Mesendoderm (in vitro differentiated cells): Measurements from ENCODE around the gene ARAP1.
A peak's percentile ranks its signal among the peaks of the same experiment; 100 is the strongest.

Source experiments
- DNase-seq: peaks from one replicate; pipeline ENCODE4 v3.0.0; 2013
- H2AK5ac ChIP-seq: 2 replicates; pipeline ENCODE4 v1.6.1; 2013; ENCODE audit warnings: low read length, inconsistent platforms
- H2BK120ac ChIP-seq: 2 replicates; pipeline ENCODE4 v1.6.1; 2013; ENCODE audit warnings: low read depth, mild to moderate bottlenecking, low read length, moderate library complexity, mixed read lengths
- H2BK15ac ChIP-seq: replicated peaks from 2 replicates; pipeline ENCODE4 v1.6.1; 2013; ENCODE audit warnings: low read depth, mild to moderate bottlenecking, moderate library complexity
- H2BK5ac ChIP-seq: 2 replicates; pipeline ENCODE4 v1.6.1; 2013; ENCODE audit warnings: low read length, inconsistent platforms
- H3K18ac ChIP-seq: 2 replicates; pipeline ENCODE4 v1.6.1; 2013; ENCODE audit warnings: mild to moderate bottlenecking, low read length, mixed read lengths
- H3K23ac ChIP-seq: one replicate; pipeline ENCODE4 v1.6.1; 2013; ENCODE audit warnings: low read length
- H3K27ac ChIP-seq: 2 replicates; pipeline ENCODE4 v1.5.1; 2013; ENCODE audit warnings: low read depth, mild to moderate bottlenecking, inconsistent platforms, low read length, moderate library complexity
- H3K27me3 ChIP-seq: 2 replicates; pipeline ENCODE4 v1.6.1; 2013; ENCODE audit warnings: low read length, control low read depth, mild to moderate bottlenecking, inconsistent platforms; ENCODE audit not compliant: insufficient read depth, poor library complexity
- H3K36me3 ChIP-seq: 2 replicates; pipeline ENCODE4 v1.6.1; 2013; ENCODE audit warnings: low read length, inconsistent platforms; ENCODE audit not compliant: control insufficient read depth, insufficient read depth
- H3K4ac ChIP-seq: one replicate; pipeline ENCODE4 v1.6.1; 2013; ENCODE audit warnings: low read depth, mild to moderate bottlenecking, low read length, moderate library complexity
- H3K4me1 ChIP-seq: 2 replicates; pipeline ENCODE4 v1.6.1; 2013; ENCODE audit warnings: low read depth, low read length, inconsistent platforms; ENCODE audit not compliant: control insufficient read depth
- H3K4me2 ChIP-seq: 2 replicates; pipeline ENCODE4 v1.6.1; 2013; ENCODE audit warnings: low read length
- H3K4me3 ChIP-seq: 2 replicates; pipeline ENCODE4 v1.5.1; 2013; ENCODE audit warnings: mild to moderate bottlenecking, low read length
- H3K56ac ChIP-seq: one replicate; pipeline ENCODE4 v1.6.1; 2013; ENCODE audit warnings: low read length
- H3K79me1 ChIP-seq: 2 replicates; pipeline ENCODE4 v1.6.1; 2013; ENCODE audit warnings: low read length, inconsistent platforms
- H3K79me2 ChIP-seq: 2 replicates; pipeline ENCODE4 v1.6.1; 2013; ENCODE audit warnings: mild to moderate bottlenecking, low read length; ENCODE audit not compliant: control insufficient read depth, insufficient read depth
- H3K9ac ChIP-seq: 2 replicates; pipeline ENCODE4 v1.6.1; 2013; ENCODE audit warnings: low read length, inconsistent platforms
- H4K5ac ChIP-seq: one replicate; pipeline ENCODE4 v1.6.1; 2013; ENCODE audit warnings: low read length
- H4K8ac ChIP-seq: one replicate; pipeline ENCODE4 v1.6.1; 2013; ENCODE audit warnings: low read depth, mild to moderate bottlenecking, control low read depth, low read length, moderate library complexity
- WGBS: extraction: QIAGEN DNeasy Blood & Tissue Kit; methylation state at CpG from one replicate; pipeline ENCODE4 v1.1.7; 2013; ENCODE audit warnings: low lambda C conversion rate, missing lambda C conversion rate; ENCODE audit not compliant: insufficient coverage; ENCODE audit errors: extremely low coverage; 5-methylcytosine and 5-hydroxymethylcytosine counted together

Gene ARAP1

GRCh38 chr11:72665911-72666472 lies 86.2 kb downstream of the ARAP1 start:
- Histone ChIP-seq H3K4me1 (peaks cover 16% of the 10 kb centered on the region), H2BK120ac (no peak overlapping the region), H3K79me2 (no peaks in the 10 kb centered on the region), H3K56ac (no peak overlapping the region), H3K23ac (no peak overlapping the region), H3K4me2 (no peak overlapping the region), H3K9ac (no peak overlapping the region), H4K8ac (no peak overlapping the region), H4K5ac (no peak overlapping the region), H3K4me3 (no peak overlapping the region), H2BK5ac (no peak overlapping the region), H3K27ac (no peak overlapping the region), H2BK15ac (no peak overlapping the region), H3K79me1 (no peaks in the 10 kb centered on the region), H3K18ac (no peak overlapping the region), H3K27me3 (no peaks in the 10 kb centered on the region), H3K36me3 (no peaks in the 10 kb centered on the region), H3K4ac (no peak overlapping the region), H2AK5ac (no peak overlapping the region)
- DNase-seq: peak; percentile 83
- WGBS: no CpG with 5 or more reads among the region's 6 CpGs

GRCh38 chr11:72662036-72662435 lies 90.2 kb downstream of the ARAP1 start:
- Histone ChIP-seq H3K36me3 (no peaks in the 10 kb centered on the region), H3K18ac (no peak overlapping the region), H2AK5ac (no peak overlapping the region), H3K79me1 (no peaks in the 10 kb centered on the region), H2BK120ac (no peak overlapping the region), H3K27me3 (no peaks in the 10 kb centered on the region), H3K56ac (no peak overlapping the region), H3K4me2 (no peak overlapping the region), H2BK15ac (no peak overlapping the region), H3K4me3 (no peak overlapping the region), H3K4me1 (peaks cover 13% of the 10 kb centered on the region), H3K79me2 (no peaks in the 10 kb centered on the region), H3K27ac (no peak overlapping the region), H4K5ac (no peak overlapping the region), H3K9ac (no peak overlapping the region), H4K8ac (no peak overlapping the region), H2BK5ac (no peak overlapping the region), H3K4ac (no peak overlapping the region), H3K23ac (no peak overlapping the region)
- WGBS: no CpG with 5 or more reads among the region's 5 CpGs
- peak; percentile 60 for DNase-seq

GRCh38 chr11:72661486-72661885 lies 90.7 kb downstream of the ARAP1 start:
- H2BK5ac ChIP-seq: no peak overlapping the region
- no peak overlapping the region for H4K5ac ChIP-seq
- H4K8ac ChIP-seq: no peak overlapping the region
- H3K18ac ChIP-seq: no peak overlapping the region
- no peak overlapping the region for H2AK5ac ChIP-seq
- H3K27ac ChIP-seq: no peak overlapping the region
- H3K4ac ChIP-seq: no peak overlapping the region
- no peak overlapping the region for H3K4me2 ChIP-seq
- no peaks in the 10 kb centered on the region for H3K27me3 ChIP-seq
- H3K23ac ChIP-seq: no peak overlapping the region
- H3K79me1 ChIP-seq: no peaks in the 10 kb centered on the region
- H2BK15ac ChIP-seq: no peak overlapping the region
- no peak overlapping the region for H3K56ac ChIP-seq
- no peak overlapping the region for H3K9ac ChIP-seq
- no peaks in the 10 kb centered on the region for H3K36me3 ChIP-seq
- H2BK120ac ChIP-seq: no peak overlapping the region
- no peak overlapping the region for H3K4me3 ChIP-seq
- peaks cover 13% of the 10 kb centered on the region for H3K4me1 ChIP-seq
- no peak for DNase-seq
- no peaks in the 10 kb centered on the region for H3K79me2 ChIP-seq
- WGBS: no CpG with 5 or more reads among the region's 9 CpGs

- Histone ChIP-seq H3K79me1 (no peaks in the 10 kb centered on the region), H3K18ac (no peak overlapping the region), H4K8ac (no peak overlapping the region), H3K4me2 (no peak overlapping the region), H2BK15ac (no peak overlapping the region), H3K79me2 (no peaks in the 10 kb centered on the region), H3K27me3 (no peaks in the 10 kb centered on the region), H2BK120ac (no peak overlapping the region), H3K4me1 (peaks cover 9% of the 10 kb centered on the region), H3K4ac (no peak overlapping the region), H2AK5ac (no peak overlapping the region), H2BK5ac (no peak overlapping the region), H4K5ac (no peak overlapping the region), H3K56ac (no peak overlapping the region), H3K36me3 (no peaks in the 10 kb centered on the region), H3K4me3 (no peak overlapping the region), H3K27ac (no peak overlapping the region), H3K9ac (no peak overlapping the region), H3K23ac (no peak overlapping the region)
- no peak for DNase-seq
- WGBS: no CpG with 5 or more reads among the region's 9 CpGs
Measured at GRCh38 chr11:72658989-72659640, 93.1 kb downstream of the ARAP1 start.

- H3K4me1 ChIP-seq: peaks cover 12% of the 10 kb centered on the region
- H3K27me3 ChIP-seq: no peaks in the 10 kb centered on the region
- no peaks in the 10 kb centered on the region for H3K79me2 ChIP-seq
- no peak overlapping the region for H2BK5ac ChIP-seq
- no peak overlapping the region for H4K8ac ChIP-seq
- no peak overlapping the region for H3K4me3 ChIP-seq
- H3K4me2 ChIP-seq: no peak overlapping the region
- H2BK120ac ChIP-seq: no peak overlapping the region
- H3K18ac ChIP-seq: no peak overlapping the region
- H2AK5ac ChIP-seq: no peak overlapping the region
- WGBS: no CpG with 5 or more reads among the region's 6 CpGs
- H2BK15ac ChIP-seq: no peak overlapping the region
- no peaks in the 10 kb centered on the region for H3K36me3 ChIP-seq
- H3K4ac ChIP-seq: no peak overlapping the region
- H3K9ac ChIP-seq: no peak overlapping the region
- H4K5ac ChIP-seq: no peak overlapping the region
- H3K23ac ChIP-seq: no peak overlapping the region
- no peaks in the 10 kb centered on the region for H3K79me1 ChIP-seq
- no peak overlapping the region for H3K56ac ChIP-seq
- no peak for DNase-seq
- no peak overlapping the region for H3K27ac ChIP-seq
Measured at GRCh38 chr11:72657411-72658100, 94.7 kb downstream of the ARAP1 start.
